ENCODE measurements around the gene CACNG1. TPM values are rescaled to one million over a fixed set of nuclear protein-coding genes. Genes with fewer than 3 reads are reported as not detected.

The CACNG1 gene
- total and polyA plus RNA-seq, 2 donors (not counting 3 experiments of a cell fraction or from before 2014, with no cell fraction given): not detected

GRCh38 chr17:67041531-67041930 lies 2.8 kb upstream of the CACNG1 start:
- Histone ChIP-seq H3K27me3 (ENCODE audit: control insufficient read depth in 2 of 2, insufficient read depth in 2 of 2, low read length in 2 of 2) (no peaks in the 10 kb centered on the region), H4K20me1 (replicated peaks; ENCODE audit: control insufficient read depth, extremely low read depth, insufficient read depth, low read length) (no peaks in the 10 kb centered on the region), H3K4me2 (ENCODE audit: insufficient read depth, low read length) (no peak overlapping the region), H3K27ac (ENCODE audit: insufficient read depth, low read depth, low read length) (no peak overlapping the region), H3K4me3 (replicated peaks in 1 of 3; ENCODE audit: insufficient read depth in 1 of 3, low read depth in 1 of 3, low read length in 3 of 3) (no peak overlapping the region), H2AFZ (ENCODE audit: low read depth, low read length) (no peak overlapping the region), H3K79me2 (ENCODE audit: control insufficient read depth, insufficient read depth, low read length) (no peaks in the 10 kb centered on the region), H3K9me1 (replicated peaks; ENCODE audit: control insufficient read depth, extremely low read depth, insufficient read depth, low read length) (no peaks in the 10 kb centered on the region), H3K9me3 (replicated peaks; ENCODE audit: control insufficient read depth, insufficient read depth, low read length) (no peaks in the 10 kb centered on the region), H3K9ac (replicated peaks; ENCODE audit: extremely low read depth, insufficient read depth, low read length) (no peak overlapping the region), H3K4me1 (ENCODE audit: control insufficient read depth, extremely low read depth, insufficient read depth, low read length) (no peaks in the 10 kb centered on the region), H3K36me3 (ENCODE audit: control insufficient read depth in 2 of 2, extremely low read depth in 1 of 2, insufficient read depth in 2 of 2, low read length in 2 of 2) (no peaks in the 10 kb centered on the region)
- DNase-seq (ENCODE audit: low read depth, low spot score): no peak
- dilution Hi-C loops (cut with MboI; ENCODE audit: extremely low pct_ligation_motif_present, low sequenced_read_pairs) (no loop called here), intact Hi-C loops (cut with micrococcal nuclease) (no loop called here)
- BruUV-seq (replicated peaks): no TSS peak
- POLR2A ChIA-PET: no interaction called here
- FAIRE-seq: no peak
- CTCF ChIA-PET: no interaction called here
- TF ChIP-seq MYC (IDR thresholded peaks at IDR 0.05; ENCODE audit: low read depth, low read length): no peak
- no peak for TF ChIP-seq POLR2A (IDR thresholded peaks at IDR 0.05; ENCODE audit: low read depth, low read length)
- no peak for TF ChIP-seq MAX (IDR thresholded peaks at IDR 0.05; ENCODE audit: insufficient read depth, insufficient read length)
- no peak for TF ChIP-seq POLR2AphosphoS5 (IDR thresholded peaks at IDR 0.05; ENCODE audit: insufficient read depth, low read depth, low read length)
- no peak for TF ChIP-seq FOS (IDR thresholded peaks at IDR 0.05; ENCODE audit: borderline replicate concordance, insufficient read depth, low read length)
- TF ChIP-seq EZH2 (IDR thresholded peaks at IDR 0.05; ENCODE audit: borderline replicate concordance, low read depth, low read length, severe bottlenecking): no peak
- TF ChIP-seq GATA2 (IDR thresholded peaks at IDR 0.05; ENCODE audit: insufficient read depth, insufficient read length, low read depth, low read length): no peak
- no peak for TF ChIP-seq JUN (IDR thresholded peaks at IDR 0.05; ENCODE audit: borderline replicate concordance, insufficient read depth, insufficient read length, low read depth)
- no peak for TF ChIP-seq CTCF (IDR thresholded peaks at IDR 0.05; ENCODE audit: extremely low read depth in 1 of 2, insufficient read depth in 1 of 2, low read depth in 1 of 2, low read length in 2 of 2)

Data from endothelial cell of umbilical vein (primary cell).